GM12801 (cell line): ENCODE measurements around the gene HS6ST2.

ENCODE experiments used
- CTCF ChIP-seq: IDR thresholded peaks from one replicate; pipeline ENCODE4 v1.5.1; 2011; ENCODE audit warnings: control low read depth; ENCODE audit not compliant: insufficient read length; ENCODE audit errors: extremely low read depth

The HS6ST2 gene

GRCh38 chrX:132745593-132745992 lies 212.8 kb downstream of the HS6ST2 start:
- no peak for TF ChIP-seq CTCF

- no peak for TF ChIP-seq CTCF
These were observed 214.0 kb downstream of the HS6ST2 start for GRCh38 chrX:132744470-132744869.

- TF ChIP-seq CTCF, result no peak
These were observed 215.3 kb downstream of the HS6ST2 start for GRCh38 chrX:132743086-132743485.

GRCh38 chrX:132742246-132742645 lies 216.2 kb downstream of the HS6ST2 start:
- no peak for TF ChIP-seq CTCF

- no peak for TF ChIP-seq CTCF
These were observed 216.7 kb downstream of the HS6ST2 start for GRCh38 chrX:132741689-132742088.

- no peak for TF ChIP-seq CTCF
These were observed 217.9 kb downstream of the HS6ST2 start for GRCh38 chrX:132740316-132741123.

GRCh38 chrX:132738951-132739350 lies 219.5 kb downstream of the HS6ST2 start:
- TF ChIP-seq CTCF, result no peak
